Measurements from ENCODE around the gene FAM161B. TPM values are rescaled to one million over a fixed set of nuclear protein-coding genes. Genes with fewer than 3 reads are reported as not detected.

FAM161B gene
- total RNA-seq, 1 experiment from 2014 or later = 2.8 TPM

- H3K4me2 ChIP-seq (ENCODE audit: low read length) = peak overlapping the region; percentile 79; the same call in 1 of the 2 replicates
Observed at GRCh38 chr14:73889376-73889775, 60.5 kb downstream of the FAM161B start.

GRCh38 chr14:73888971-73889370, 60.9 kb downstream of the FAM161B start:
- Histone ChIP-seq H3K4me2 (ENCODE audit: low read length) (peak overlapping the region; percentile 79), H3K4me3 (ENCODE audit: low read length) (peak overlapping the region; percentile 83), H3K79me2 (ENCODE audit: low read length) (peaks cover 83% of the 10 kb centered on the region), H4K20me1 (ENCODE audit: low read length) (peaks cover 28% of the 10 kb centered on the region), H3K9me2 (replicated peaks; ENCODE audit: low read length) (no peaks in the 10 kb centered on the region), H3K27ac (ENCODE audit: low read length) (no peak overlapping the region), H3K9me3 (ENCODE audit: low read length) (no peaks in the 10 kb centered on the region), H3K9ac (ENCODE audit: low read length) (no peak overlapping the region), H3K4me1 (ENCODE audit: insufficient read depth, low read length) (peaks cover 14% of the 10 kb centered on the region), H2AFZ (ENCODE audit: low read length) (no peak overlapping the region), H3F3A (ENCODE audit: low read length, unreplicated experiment) (no peaks in the 10 kb centered on the region), H3K27me3 (ENCODE audit: low read length) (no peaks in the 10 kb centered on the region), H3K36me3 (ENCODE audit: low read depth, low read length) (peaks cover 14% of the 10 kb centered on the region)
- no TSS peak for BruUV-seq (replicated peaks)
- no peak for TF ChIP-seq EZH2 (IDR thresholded peaks at IDR 0.05; ENCODE audit: low read length, unreplicated experiment)
- TF ChIP-seq EZH2phosphoT487 (IDR thresholded peaks at IDR 0.05; ENCODE audit: borderline replicate concordance, low read length) = no peak
- TF ChIP-seq CTCF (conservative IDR thresholded peaks at IDR 0.05; ENCODE audit: low read depth, low read length) = no peak
- no peak for ATAC-seq
- ChIA-PET CTCF (no interaction called here), POLR2A (ENCODE audit: unreplicated experiment) (no interaction called here)
- peak; percentile 5 for DNase-seq
- intact Hi-C loops (cut with micrococcal nuclease) = no loop called here

More at GRCh38 chr14:73889376-73889775, 60.5 kb downstream of the FAM161B start:
- no peaks in the 10 kb centered on the region for H3F3A ChIP-seq (ENCODE audit: low read length, unreplicated experiment)
- H3K4me1 ChIP-seq (ENCODE audit: insufficient read depth, low read length) = peaks cover 14% of the 10 kb centered on the region
- no peaks in the 10 kb centered on the region for H3K9me2 ChIP-seq (replicated peaks; ENCODE audit: low read length)
- intact Hi-C loops (cut with micrococcal nuclease) = no loop called here
- no peaks in the 10 kb centered on the region for H3K27me3 ChIP-seq (ENCODE audit: low read length)
- peak overlapping the region; percentile 83; the same call in 1 of the 2 replicates for H3K4me3 ChIP-seq (ENCODE audit: low read length)
- CTCF ChIA-PET = no interaction called here
- peaks cover 16% of the 10 kb centered on the region for H3K36me3 ChIP-seq (ENCODE audit: low read depth, low read length)
- H2AFZ ChIP-seq (ENCODE audit: low read length) = no peak overlapping the region
- no peak for TF ChIP-seq EZH2 (IDR thresholded peaks at IDR 0.05; ENCODE audit: low read length, unreplicated experiment)
- BruUV-seq (replicated peaks) = no TSS peak
- POLR2A ChIA-PET (ENCODE audit: unreplicated experiment) = no interaction called here
- no peak overlapping the region for H3K9ac ChIP-seq (ENCODE audit: low read length)
- H3K9me3 ChIP-seq (ENCODE audit: low read length) = no peaks in the 10 kb centered on the region
- H4K20me1 ChIP-seq (ENCODE audit: low read length) = peaks cover 28% of the 10 kb centered on the region
- DNase-seq (no peak), ATAC-seq (no peak)
- no peak overlapping the region for H3K27ac ChIP-seq (ENCODE audit: low read length)
- peaks cover 84% of the 10 kb centered on the region for H3K79me2 ChIP-seq (ENCODE audit: low read length)

GRCh38 chr14:73888460-73888725, 61.5 kb downstream of the FAM161B start:
- peaks cover 14% of the 10 kb centered on the region for H3K4me1 ChIP-seq (ENCODE audit: insufficient read depth, low read length)
- H4K20me1 ChIP-seq (ENCODE audit: low read length) = peaks cover 23% of the 10 kb centered on the region
- no peaks in the 10 kb centered on the region for H3K27me3 ChIP-seq (ENCODE audit: low read length)
- ATAC-seq (peak; percentile 5; the same call in 1 of the 2 replicates), DNase-seq (peak; percentile 32)
- CTCF ChIA-PET = interaction anchor here (0.7 kb wide), 1 partner anchor 254 kb away, joined by 3 read pairs; no protein-coding TSS in a partner anchor
- H3K9ac ChIP-seq (ENCODE audit: low read length) = peak overlapping the region; percentile 89; the same call in 1 of the 2 replicates
- TF ChIP-seq EZH2 (IDR thresholded peaks at IDR 0.05; ENCODE audit: low read length, unreplicated experiment) (no peak), CTCF (conservative IDR thresholded peaks at IDR 0.05; ENCODE audit: low read depth, low read length) (no peak), EZH2phosphoT487 (IDR thresholded peaks at IDR 0.05; ENCODE audit: borderline replicate concordance, low read length) (no peak)
- peak overlapping the region; percentile 79 for H3K4me2 ChIP-seq (ENCODE audit: low read length)
- no peak overlapping the region for H2AFZ ChIP-seq (ENCODE audit: low read length)
- H3K9me3 ChIP-seq (ENCODE audit: low read length) = no peaks in the 10 kb centered on the region
- peak overlapping the region; percentile 83 for H3K4me3 ChIP-seq (ENCODE audit: low read length)
- H3K27ac ChIP-seq (ENCODE audit: low read length) = no peak overlapping the region
- peaks cover 8% of the 10 kb centered on the region for H3K36me3 ChIP-seq (ENCODE audit: low read depth, low read length)
- BruUV-seq (replicated peaks) = no TSS peak
- intact Hi-C loops (cut with micrococcal nuclease) = no loop called here
- POLR2A ChIA-PET (ENCODE audit: unreplicated experiment) = no interaction called here
- H3K79me2 ChIP-seq (ENCODE audit: low read length) = peaks cover 77% of the 10 kb centered on the region
- no peaks in the 10 kb centered on the region for H3K9me2 ChIP-seq (replicated peaks; ENCODE audit: low read length)
- no peaks in the 10 kb centered on the region for H3F3A ChIP-seq (ENCODE audit: low read length, unreplicated experiment)
